Stimulated activated naive B cell treated with anti-CD40 and anti-IgM and Interleukin-4, amounts not matched to agents 10 μg/mL and 1 μg/mL and 100 μg/mL, for 72 hours (primary cell): ENCODE measurements around the gene PKIG.
A peak's percentile ranks its signal among the peaks of the same experiment; 100 is the strongest.
"Not testable (repeated sequence)": the region's sequence is repeated elsewhere in the genome, so short reads cannot be mapped to it uniquely, and the experiment has no call there.

Experiments used
- ATAC-seq, 2 donors: fragments of 150-1000 bp; cut with Tn5 transposase; replicated peaks; 2 replicates each; pipeline ENCODE4 v1.10.0; 2021; ENCODE audit warnings: moderate library complexity in 1 of 2
- DNase-seq: peaks from one replicate; pipeline ENCODE4 v3.0.0; 2021
- H3K27ac Mint-ChIP-seq: one replicate; pipeline ENCODE4 v1.8.0; 2022; ENCODE audit warnings: mild to moderate bottlenecking, mixed read lengths
- H3K27me3 Mint-ChIP-seq, 2 donors: one replicate each; pipeline ENCODE4 v1.8.0; 2022; ENCODE audit warnings: mixed read lengths in 2 of 2
- H3K36me3 Mint-ChIP-seq, 2 donors: one replicate each; pipeline ENCODE4 v1.8.0; 2022; ENCODE audit warnings: mixed read lengths in 2 of 2, mild to moderate bottlenecking in 1 of 2
- H3K4me1 Mint-ChIP-seq, 2 donors: one replicate each; pipeline ENCODE4 v1.8.0; 2022; ENCODE audit warnings: mixed read lengths in 2 of 2, mild to moderate bottlenecking in 1 of 2
- H3K4me3 Mint-ChIP-seq, 2 donors: one replicate each; pipeline ENCODE4 v1.8.0; 2022; ENCODE audit warnings: mild to moderate bottlenecking in 2 of 2, mixed read lengths in 2 of 2, moderate library complexity in 1 of 2
- H3K9me3 Mint-ChIP-seq, 2 donors: one replicate each; pipeline ENCODE4 v1.8.0; 2022; ENCODE audit warnings: mixed read lengths in 2 of 2, mild to moderate bottlenecking in 1 of 2

The PKIG gene

GRCh38 chr20:44650771-44651433 lies 68.5 kb downstream of the PKIG start:
- H3K4me1 Mint-ChIP-seq: peaks cover 36 to 60% of the 10 kb centered on the region in 2 donors
- no peak for DNase-seq

GRCh38 chr20:44651434-44651683 lies 69.0 kb downstream of the PKIG start:
- peaks cover 32 to 56% of the 10 kb centered on the region in 2 donors for H3K4me1 Mint-ChIP-seq
- H3K36me3 Mint-ChIP-seq: peaks cover 5 to 12% of the 10 kb centered on the region in 2 donors
- H3K27ac Mint-ChIP-seq: peak overlapping the region; percentile 86
- H3K4me3 Mint-ChIP-seq: peak overlapping the region; percentile 80 to 85
- H3K27me3 Mint-ChIP-seq: no peaks in the 10 kb centered on the region
- DNase-seq: no peak
- ATAC-seq: no peak
- H3K9me3 Mint-ChIP-seq: peaks cover 0 to 2% of the 10 kb centered on the region in 2 donors

More at GRCh38 chr20:44650771-44651433, 68.5 kb downstream of the PKIG start:
- H3K27ac Mint-ChIP-seq: peak overlapping the region; percentile 86
- H3K4me3 Mint-ChIP-seq: peak overlapping the region; percentile 80 to 85
- H3K36me3 Mint-ChIP-seq: peaks cover 5 to 13% of the 10 kb centered on the region in 2 donors
- H3K9me3 Mint-ChIP-seq: peaks cover 0 to 2% of the 10 kb centered on the region in 2 donors
- peak; percentile 20 to 26 for ATAC-seq
- no peaks in the 10 kb centered on the region for H3K27me3 Mint-ChIP-seq

GRCh38 chr20:44651684-44652423 lies 69.5 kb downstream of the PKIG start, which contains the start of gene ADA:
Gene ADA, minus strand, starts transcription at chr20:44651699. Its CDS starts 92 bp downstream, at chr20:44651607.
- Mint-ChIP-seq H3K27ac (peak within 1 kb of the TSS; percentile 86), H3K27me3 (no peaks in the 10 kb centered on the region)

GRCh38 chr20:44653546-44653945 lies 71.2 kb downstream of the PKIG start:
- Mint-ChIP-seq H3K9me3 (peaks cover 2 to 5% of the 10 kb centered on the region in 2 donors), H3K27ac (peak overlapping the region; percentile 16), H3K4me3 (peak overlapping the region in 1 of 2 donors; percentile 80), H3K27me3 (no peaks in the 10 kb centered on the region), H3K4me1 (peaks cover 23 to 34% of the 10 kb centered on the region in 2 donors), H3K36me3 (peaks cover 0 to 7% of the 10 kb centered on the region in 2 donors)
- ATAC-seq: no peak
- DNase-seq: no peak

More at GRCh38 chr20:44651684-44652423, 69.5 kb downstream of the PKIG start, which contains the start of gene ADA:
- Mint-ChIP-seq H3K36me3 (peaks cover 2 to 9% of the 10 kb centered on the region in 2 donors), H3K4me3 (peak within 1 kb of the TSS; percentile 80 to 85), H3K4me1 (peaks cover 28 to 51% of the 10 kb centered on the region in 2 donors), H3K9me3 (peaks cover 0 to 2% of the 10 kb centered on the region in 2 donors)
- peak; percentile 68 for DNase-seq
- peak; percentile 80 to 83 for ATAC-seq

- not testable (repeated sequence) for H3K36me3 Mint-ChIP-seq, H3K27me3 Mint-ChIP-seq, ATAC-seq, DNase-seq, H3K9me3 Mint-ChIP-seq, H3K27ac Mint-ChIP-seq, H3K4me3 Mint-ChIP-seq
- H3K4me1 Mint-ChIP-seq: peaks cover 21 to 27% of the 10 kb centered on the region in 2 donors
Measured at GRCh38 chr20:44654210-44654609, 71.8 kb downstream of the PKIG start.

- Mint-ChIP-seq H3K9me3 (peaks cover 2 to 5% of the 10 kb centered on the region in 2 donors), H3K4me3 (no peak overlapping the region), H3K36me3 (peaks cover 0 to 3% of the 10 kb centered on the region in 2 donors), H3K27me3 (no peaks in the 10 kb centered on the region), H3K27ac (no peak overlapping the region), H3K4me1 (peaks cover 15 to 19% of the 10 kb centered on the region in 2 donors)
- DNase-seq: no peak
- no peak for ATAC-seq
Measured at GRCh38 chr20:44656448-44656847, 74.1 kb downstream of the PKIG start.

- Mint-ChIP-seq H3K36me3 (peaks cover 0 to 3% of the 10 kb centered on the region in 2 donors), H3K9me3 (peaks cover 2 to 5% of the 10 kb centered on the region in 2 donors), H3K27ac (no peak overlapping the region), H3K27me3 (no peaks in the 10 kb centered on the region), H3K4me3 (no peak overlapping the region), H3K4me1 (peaks cover 13 to 31% of the 10 kb centered on the region in 2 donors)
- DNase-seq (no peak), ATAC-seq (no peak)
Measured at GRCh38 chr20:44657875-44658274, 75.5 kb downstream of the PKIG start.

- Mint-ChIP-seq H3K4me3 (no peak overlapping the region), H3K9me3 (peaks cover 0 to 5% of the 10 kb centered on the region in 2 donors), H3K27me3 (no peaks in the 10 kb centered on the region), H3K4me1 (peaks cover 8 to 29% of the 10 kb centered on the region in 2 donors), H3K36me3 (no peaks in the 10 kb centered on the region), H3K27ac (no peak overlapping the region)
- no peak for DNase-seq
- ATAC-seq: no peak
Measured at GRCh38 chr20:44658810-44659209, 76.4 kb downstream of the PKIG start.

- Mint-ChIP-seq H3K27me3 (no peaks in the 10 kb centered on the region), H3K36me3 (no peaks in the 10 kb centered on the region), H3K9me3 (peaks cover 0 to 5% of the 10 kb centered on the region in 2 donors), H3K4me1 (peaks cover 15 to 40% of the 10 kb centered on the region in 2 donors), H3K27ac (no peak overlapping the region), H3K4me3 (no peak overlapping the region)
- DNase-seq (no peak), ATAC-seq (no peak)
Measured at GRCh38 chr20:44659931-44660330, 77.6 kb downstream of the PKIG start.

GRCh38 chr20:44660581-44660980 lies 78.2 kb downstream of the PKIG start:
- Mint-ChIP-seq H3K4me3 (no peak overlapping the region), H3K27ac (no peak overlapping the region), H3K4me1 (peaks cover 15 to 44% of the 10 kb centered on the region in 2 donors), H3K27me3 (no peaks in the 10 kb centered on the region), H3K36me3 (no peaks in the 10 kb centered on the region), H3K9me3 (peaks cover 0 to 5% of the 10 kb centered on the region in 2 donors)
- DNase-seq (no peak), ATAC-seq (peak; percentile 60 to 71)

GRCh38 chr20:44662261-44662660 lies 79.9 kb downstream of the PKIG start:
- ATAC-seq: peak in 1 of 2 donors; percentile 10
- Mint-ChIP-seq H3K4me1 (peaks cover 17 to 44% of the 10 kb centered on the region in 2 donors), H3K36me3 (no peaks in the 10 kb centered on the region), H3K27me3 (no peaks in the 10 kb centered on the region), H3K27ac (no peak overlapping the region), H3K9me3 (peaks cover 0 to 5% of the 10 kb centered on the region in 2 donors), H3K4me3 (no peak overlapping the region)
- DNase-seq: no peak

GRCh38 chr20:44664131-44664530 lies 81.8 kb downstream of the PKIG start:
- ATAC-seq (peak; percentile 65 to 69), DNase-seq (no peak)
- no peaks in the 10 kb centered on the region for H3K36me3 Mint-ChIP-seq
- no peak overlapping the region for H3K4me3 Mint-ChIP-seq
- no peak overlapping the region for H3K27ac Mint-ChIP-seq
- no peaks in the 10 kb centered on the region for H3K9me3 Mint-ChIP-seq
- H3K27me3 Mint-ChIP-seq: no peaks in the 10 kb centered on the region
- H3K4me1 Mint-ChIP-seq: peaks cover 17 to 44% of the 10 kb centered on the region in 2 donors

- Mint-ChIP-seq H3K4me3 (no peak overlapping the region), H3K27me3 (no peaks in the 10 kb centered on the region), H3K36me3 (no peaks in the 10 kb centered on the region), H3K27ac (no peak overlapping the region), H3K4me1 (peaks cover 11 to 40% of the 10 kb centered on the region in 2 donors), H3K9me3 (no peaks in the 10 kb centered on the region)
- ATAC-seq (no peak), DNase-seq (no peak)
Measured at GRCh38 chr20:44666066-44666465, 83.7 kb downstream of the PKIG start.
